ENCODE results near the gene IL1R2.

DNA sequence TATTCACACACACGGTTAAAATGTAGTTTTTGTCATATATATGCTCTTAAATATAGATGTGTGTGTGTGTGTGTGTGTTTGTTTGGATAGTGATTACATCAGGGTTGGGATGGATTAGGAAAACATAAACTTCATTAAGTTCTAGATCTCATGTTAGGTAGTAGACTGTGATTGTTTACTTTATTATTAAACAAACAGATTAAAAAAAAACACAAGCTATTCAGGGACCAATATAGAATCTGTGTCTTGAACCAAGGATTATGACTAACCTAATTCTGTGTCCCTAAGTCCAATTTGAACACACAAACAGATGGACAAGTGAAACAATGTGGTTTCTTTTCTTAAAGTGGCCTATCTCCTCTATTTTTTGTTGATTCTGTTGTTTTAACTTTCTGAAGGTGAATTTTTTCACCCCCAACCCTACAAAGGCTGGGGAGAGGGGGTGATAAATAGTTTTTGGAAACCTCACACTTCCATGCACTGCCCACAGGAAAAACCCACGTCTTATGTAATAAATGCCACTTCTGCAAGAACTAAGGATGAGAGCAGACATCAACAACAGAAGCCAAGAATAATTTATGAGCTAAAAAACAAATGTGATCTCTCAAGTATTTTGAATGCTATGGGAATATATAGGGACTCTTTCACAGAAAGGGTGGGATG, 40.7 kb downstream of the IL1R2 start:
- no peak for TF ChIP-seq CTCF (conservative IDR thresholded peaks at IDR 0.05 in 1 of 2, IDR thresholded peaks at IDR 0.05 in 1 of 2; ENCODE audit: low read depth in 1 of 2, low read length in 2 of 2)
- no peak for TF ChIP-seq EZH2 (IDR thresholded peaks at IDR 0.05; ENCODE audit: low read length, missing control alignments)
